NOMO-1 treated with dmso at 0.1 percent for 144 hours (cell line): Measurements from ENCODE around the gene MTAP.

Experiments used
- DNase-seq: peaks from one replicate; lab custom pipeline; 2025; ENCODE audit not compliant: unreplicated experiment; lab: John Stamatoyannopoulos, UW

The MTAP gene

DNA sequence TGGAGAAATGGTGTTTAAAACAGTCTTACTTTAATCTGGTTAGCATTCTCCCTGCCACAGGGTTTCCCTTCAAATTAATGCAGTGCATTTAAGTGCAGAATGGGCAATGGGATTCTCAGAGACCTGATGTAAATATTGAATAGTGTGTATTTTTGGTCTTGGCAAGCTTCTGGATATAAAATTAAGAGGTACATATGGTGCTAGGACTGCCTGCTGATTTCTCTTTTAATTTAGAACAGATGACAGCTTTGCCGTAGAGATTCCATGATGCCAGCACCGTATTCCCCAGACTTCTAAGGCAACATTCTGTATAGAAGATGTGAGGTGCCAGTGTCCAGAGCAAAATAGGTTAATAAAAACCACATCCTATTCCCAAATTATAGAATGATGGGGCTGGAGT, 1.9 kb downstream of the MTAP start:
- DNase-seq = no peak

DNA sequence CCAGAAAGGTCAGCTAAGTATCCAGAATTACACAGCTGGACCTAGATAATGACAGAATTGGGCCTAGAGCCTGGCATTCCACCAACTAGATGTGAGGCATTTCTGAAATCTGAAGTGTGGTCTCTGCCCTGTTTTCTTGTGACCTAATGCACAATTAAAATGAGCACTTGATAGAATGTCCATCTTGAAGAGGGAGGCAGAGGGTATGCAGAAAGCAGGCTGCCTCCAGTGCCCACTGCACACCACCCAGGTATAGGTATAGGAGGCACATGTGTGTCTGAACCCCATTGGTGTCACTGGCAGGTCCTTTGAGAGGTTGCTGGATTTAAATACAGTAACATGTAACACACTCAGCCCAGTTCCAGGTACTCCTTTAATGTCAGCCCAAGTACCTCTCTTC, 2.4 kb downstream of the MTAP start:
- DNase-seq = no peak

DNA sequence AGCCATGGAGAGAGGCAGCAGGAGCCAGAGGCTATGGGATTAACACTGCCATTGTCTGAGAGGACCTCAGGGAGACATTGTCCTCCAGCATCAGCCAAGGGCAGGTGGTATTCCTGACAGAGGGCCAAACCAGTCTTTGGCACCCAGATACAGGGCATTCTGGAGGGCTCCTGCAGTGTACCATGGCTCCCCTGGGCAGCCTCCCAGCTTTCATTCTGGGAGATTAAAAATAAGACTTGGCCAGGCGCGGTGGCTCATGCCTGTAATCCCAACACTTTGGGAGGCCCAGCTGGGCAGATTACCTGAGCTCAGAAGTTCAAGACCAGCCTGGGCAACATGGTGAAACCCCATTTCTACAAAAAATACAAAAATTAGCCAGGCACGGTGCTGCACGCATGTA, 4.2 kb downstream of the MTAP start:
- no peak for DNase-seq

DNA sequence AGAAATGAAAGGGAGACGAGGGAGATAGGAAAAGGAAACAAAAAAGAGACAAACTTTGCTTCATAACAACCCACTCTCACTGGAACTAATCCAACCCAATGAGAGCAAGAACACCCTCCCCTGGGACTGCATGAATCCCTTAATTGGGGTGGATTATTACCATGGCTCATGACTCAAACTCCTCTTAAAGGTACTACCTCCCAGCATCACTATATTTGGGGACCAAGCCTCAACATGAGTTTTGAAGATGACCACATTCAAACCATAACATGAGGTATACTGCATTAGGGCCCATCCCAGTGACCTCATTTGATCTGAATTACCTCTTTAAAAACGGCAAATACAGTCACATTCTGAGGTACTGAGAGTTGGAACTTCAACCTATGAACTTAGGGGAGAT, 8.0 kb downstream of the MTAP start:
- DNase-seq = no peak

DNA sequence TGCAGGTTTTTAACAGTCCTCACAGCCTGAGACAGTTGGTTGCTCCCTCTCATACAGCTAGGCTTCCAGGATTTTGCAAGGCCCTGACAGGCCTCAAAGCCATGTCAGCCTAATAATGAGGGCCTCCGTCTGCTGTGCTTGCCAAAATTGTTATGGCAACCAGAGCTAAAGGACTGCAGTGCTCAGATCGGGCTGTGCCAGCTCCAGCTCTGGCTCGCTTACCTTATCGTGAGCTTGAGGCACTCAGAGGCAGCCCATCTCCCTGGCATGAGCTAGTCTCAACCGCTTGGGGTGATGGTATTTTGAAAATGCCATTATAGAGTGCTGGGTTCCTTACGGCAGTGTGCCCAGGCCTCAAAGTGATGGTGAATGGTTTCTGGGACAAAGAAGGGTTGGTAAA, 8.4 kb downstream of the MTAP start:
- no peak for DNase-seq

DNA sequence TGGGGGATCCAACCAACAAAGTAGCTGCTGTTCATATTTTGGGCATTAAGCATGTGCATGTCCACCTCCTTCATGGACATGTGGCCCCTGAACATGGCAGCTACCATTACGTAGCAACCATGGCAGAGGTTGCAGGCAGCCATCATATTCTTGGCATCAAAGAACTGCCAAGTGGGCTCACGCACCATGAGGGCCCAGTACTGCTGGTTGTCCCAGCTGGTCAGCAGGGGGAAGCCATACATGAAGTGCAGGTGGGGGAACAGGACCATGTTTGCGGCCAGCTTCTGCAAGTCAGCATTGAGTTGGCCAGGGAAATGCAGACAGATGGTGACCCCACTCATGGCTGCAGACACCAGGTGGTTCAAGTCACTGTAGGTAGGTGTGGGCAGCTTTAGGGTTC, 9.5 kb downstream of the MTAP start:
- no peak for DNase-seq

DNA sequence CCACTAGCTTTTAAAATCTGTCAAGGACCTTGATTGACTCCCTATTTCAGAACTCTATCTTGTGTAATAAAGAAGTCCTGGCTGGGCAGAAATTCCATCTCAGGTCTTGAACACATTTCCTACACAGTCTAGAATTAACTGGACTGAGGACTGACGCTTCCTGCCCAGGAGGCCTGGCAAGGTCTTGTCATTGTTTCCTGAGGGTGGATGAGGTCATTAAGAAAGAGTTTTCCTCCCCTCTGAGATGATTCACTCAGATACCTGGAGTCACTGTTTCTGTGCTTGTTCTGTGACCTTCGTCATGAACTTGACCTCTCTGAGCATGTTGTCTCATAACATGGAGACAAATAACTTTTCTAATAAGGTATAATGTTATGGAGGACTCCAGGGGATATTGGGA, 10.0 kb downstream of the MTAP start:
- no peak for DNase-seq

DNA sequence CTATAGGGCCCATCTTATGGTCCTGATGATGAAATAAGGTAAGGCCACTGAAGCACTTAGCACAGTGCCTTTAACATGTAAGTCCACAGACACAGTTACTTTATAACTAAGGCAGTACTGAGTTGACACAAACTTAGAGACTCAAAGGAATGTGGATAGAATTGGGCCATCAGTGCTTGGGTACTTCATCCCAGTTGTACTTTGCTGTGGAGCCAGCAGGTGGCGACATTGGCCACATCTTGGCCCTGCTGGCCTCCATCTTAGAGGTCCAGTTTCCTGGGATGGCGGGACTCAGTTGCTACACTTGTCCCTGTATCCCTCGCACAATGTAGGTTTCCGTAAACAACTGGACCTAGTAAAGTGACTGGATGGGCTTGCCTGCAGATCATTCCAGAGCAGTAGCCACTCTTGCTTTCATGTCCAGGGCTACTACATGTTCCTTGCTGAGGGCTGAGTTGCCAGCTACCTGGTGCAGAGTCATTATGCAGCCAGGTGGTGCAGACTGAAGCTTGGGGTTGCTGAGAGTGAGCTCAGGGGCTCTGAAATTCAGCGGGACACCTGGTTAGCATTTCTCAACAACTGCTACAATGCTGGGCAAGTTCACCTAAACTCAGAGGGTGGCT, 10.6 kb downstream of the MTAP start:
- DNase-seq = no peak

DNA sequence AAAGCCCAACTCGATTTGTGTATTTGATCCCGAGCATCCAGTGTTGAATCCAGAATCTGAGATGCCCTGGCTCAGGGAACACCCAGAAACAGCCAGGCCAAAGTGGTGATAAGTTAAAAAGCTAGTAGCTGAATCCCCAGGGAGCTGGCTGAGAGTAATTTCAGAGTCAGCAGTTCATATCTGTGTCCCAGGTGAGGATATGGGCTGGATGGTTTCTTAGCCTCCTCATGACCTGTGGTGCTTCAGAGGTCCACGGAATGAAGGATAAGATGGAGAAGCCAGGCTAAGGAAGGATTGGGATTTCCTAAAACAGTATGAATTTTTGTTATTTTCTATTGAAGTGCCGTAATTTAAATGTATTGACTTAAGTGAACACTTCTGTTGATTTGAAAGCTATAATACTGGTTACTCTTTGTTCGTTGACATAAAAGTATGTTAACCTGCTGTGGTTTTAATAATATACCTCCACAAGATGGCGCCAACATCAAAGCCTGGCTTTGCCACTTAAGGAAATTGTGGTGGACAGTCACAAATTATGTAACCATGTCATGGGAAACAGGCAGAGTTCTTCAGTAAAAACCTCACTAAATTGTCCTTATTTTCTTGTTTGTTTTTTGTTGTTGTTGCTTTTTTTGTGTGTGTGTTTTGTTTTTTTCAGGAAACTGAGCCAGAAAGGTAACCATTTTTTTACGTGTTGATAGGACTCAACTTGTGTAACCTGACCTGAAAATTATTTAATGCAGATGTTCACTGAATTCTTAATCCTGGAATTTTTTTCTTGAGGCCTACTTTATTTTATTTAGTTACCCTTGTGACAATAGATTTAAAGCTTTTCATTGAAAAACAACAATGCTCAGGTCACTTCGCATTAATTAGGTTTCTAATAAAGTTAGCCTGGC, 11.4 kb downstream of the MTAP start:
- DNase-seq = no peak

DNA sequence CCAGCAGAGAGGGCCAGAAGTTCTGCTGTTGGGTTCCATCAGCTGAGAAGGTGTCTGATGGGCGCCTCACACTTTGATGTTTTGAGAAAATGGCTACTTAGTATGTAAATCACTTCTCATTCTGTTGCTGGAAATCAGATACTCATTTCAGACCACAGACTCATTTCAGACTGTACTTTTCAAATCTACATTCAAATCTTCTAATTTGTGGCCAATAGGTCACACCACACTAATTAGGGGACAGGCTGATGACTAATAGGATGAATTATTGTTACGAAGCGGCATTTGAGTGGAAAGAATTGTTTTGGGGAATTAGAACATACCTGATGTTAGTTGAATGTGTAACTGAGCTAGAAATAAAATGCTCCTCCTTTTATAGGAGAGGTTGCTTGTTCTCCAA, 13.2 kb downstream of the MTAP start:
- no peak for DNase-seq

DNA sequence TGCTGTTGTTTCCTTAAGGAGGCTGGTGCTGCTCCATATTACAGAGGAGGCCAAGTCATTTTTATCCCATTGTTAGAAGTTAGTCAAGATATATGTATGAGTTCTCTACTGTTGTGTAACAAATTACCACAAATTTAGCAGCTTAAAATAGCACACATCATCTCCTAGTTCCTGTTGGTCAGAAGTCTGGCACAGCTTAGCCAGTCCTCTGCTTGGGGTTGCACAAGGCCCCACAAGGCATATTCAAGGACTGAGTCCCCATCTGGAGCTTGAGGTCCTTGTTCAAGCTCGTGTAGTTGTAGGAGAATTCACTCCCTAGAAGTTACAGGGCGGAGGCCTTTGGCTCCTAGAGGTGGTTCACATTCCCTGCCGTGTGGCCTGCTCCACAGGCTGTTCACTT, 14.7 kb downstream of the MTAP start:
- DNase-seq = no peak

DNA sequence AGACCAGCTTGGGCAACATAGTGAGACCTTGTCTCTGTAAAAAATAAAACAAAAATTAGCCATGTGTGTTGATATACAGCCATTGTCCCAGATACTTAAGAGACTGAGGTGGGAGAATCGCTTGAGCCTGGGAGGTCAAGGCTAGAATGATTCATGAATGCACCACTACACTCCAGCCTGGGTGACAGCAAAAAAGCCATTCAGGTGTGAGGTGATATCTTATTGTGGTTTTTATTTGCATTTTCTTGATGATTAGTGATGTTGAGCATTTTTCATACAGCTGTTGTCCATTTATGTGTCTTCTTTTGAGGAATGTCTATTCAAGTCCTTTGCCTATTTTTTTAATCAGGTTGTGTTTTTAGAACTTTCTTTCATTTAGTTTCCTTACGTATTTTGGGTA, 23.2 kb downstream of the MTAP start:
- no peak for DNase-seq

DNA sequence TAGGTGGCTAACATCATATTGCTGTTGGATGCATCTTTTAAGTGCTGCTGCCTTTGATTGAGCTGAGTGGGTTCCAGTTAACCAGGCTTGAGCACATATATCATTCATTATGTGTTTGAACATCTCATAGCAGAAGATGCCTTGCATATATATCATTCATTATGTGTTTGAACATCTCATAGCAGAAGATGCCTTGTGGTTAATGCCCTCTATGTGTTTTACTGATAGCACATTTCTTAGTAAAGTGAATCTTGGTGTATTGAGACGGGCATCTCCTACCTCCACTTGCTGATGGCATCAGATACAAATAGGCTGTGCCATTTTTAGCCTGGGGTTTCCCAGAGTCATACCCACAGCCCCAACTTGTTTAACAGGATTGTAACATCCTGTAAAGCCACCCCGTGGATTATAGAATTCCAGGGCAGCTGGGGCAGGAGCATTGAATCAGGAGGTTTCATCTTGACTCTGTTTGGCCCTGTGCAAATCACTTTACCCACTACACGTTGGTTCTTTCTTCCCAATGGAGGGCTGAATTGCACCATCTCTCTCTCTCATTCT, 26.5 kb downstream of the MTAP start:
- DNase-seq = no peak

DNA sequence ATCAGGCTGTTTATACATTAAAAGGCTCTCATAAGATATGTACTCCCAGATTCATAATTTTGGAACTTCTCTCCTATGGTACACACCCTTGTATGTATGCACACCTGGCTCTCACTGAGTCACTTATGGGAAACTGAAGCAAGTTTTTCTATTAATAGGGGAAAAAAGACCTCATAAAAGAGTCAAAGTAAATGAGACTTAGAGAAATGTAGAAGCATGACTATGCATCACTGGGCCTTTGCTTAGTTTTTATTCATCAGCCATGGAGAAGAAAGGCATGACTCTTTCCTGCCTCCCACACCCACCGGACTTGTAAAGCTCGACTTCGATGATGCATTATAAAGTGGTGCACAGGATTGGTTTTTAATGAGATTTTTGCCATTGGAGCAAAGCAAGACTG, 28.2 kb downstream of the MTAP start:
- DNase-seq = no peak

DNA sequence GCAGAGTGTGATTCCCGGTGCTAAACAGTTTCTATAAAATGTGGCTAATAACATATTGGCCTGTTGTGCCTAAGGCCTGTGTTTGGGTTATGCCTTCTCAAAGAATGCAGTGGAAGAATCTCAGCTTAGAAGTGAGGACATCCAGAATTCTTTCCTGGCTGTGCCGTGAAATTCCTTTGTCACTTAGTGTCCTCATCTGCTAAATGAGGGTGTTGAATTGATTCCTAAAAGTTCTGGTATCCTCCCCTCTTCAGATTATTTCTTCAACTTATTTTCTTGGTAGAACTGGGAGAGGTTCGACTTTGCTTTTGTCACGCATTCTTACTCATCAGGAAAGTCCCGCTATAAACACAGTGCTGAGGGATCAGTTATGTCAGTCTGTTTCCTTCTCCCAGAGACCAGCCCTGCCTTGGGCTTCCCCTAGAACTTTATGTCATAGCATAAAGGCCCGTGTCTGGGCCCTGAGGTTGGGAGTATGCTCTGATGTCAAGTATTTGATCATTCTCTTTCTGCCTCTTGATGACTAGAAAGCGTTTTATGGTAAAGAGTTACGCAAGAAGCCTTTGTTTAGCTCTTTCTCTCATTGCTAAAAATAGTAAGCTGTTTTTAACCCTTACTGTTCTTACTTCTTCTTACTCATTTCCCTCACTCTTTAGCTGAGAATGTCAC, 29.5 kb downstream of the MTAP start:
- no peak for DNase-seq

DNA sequence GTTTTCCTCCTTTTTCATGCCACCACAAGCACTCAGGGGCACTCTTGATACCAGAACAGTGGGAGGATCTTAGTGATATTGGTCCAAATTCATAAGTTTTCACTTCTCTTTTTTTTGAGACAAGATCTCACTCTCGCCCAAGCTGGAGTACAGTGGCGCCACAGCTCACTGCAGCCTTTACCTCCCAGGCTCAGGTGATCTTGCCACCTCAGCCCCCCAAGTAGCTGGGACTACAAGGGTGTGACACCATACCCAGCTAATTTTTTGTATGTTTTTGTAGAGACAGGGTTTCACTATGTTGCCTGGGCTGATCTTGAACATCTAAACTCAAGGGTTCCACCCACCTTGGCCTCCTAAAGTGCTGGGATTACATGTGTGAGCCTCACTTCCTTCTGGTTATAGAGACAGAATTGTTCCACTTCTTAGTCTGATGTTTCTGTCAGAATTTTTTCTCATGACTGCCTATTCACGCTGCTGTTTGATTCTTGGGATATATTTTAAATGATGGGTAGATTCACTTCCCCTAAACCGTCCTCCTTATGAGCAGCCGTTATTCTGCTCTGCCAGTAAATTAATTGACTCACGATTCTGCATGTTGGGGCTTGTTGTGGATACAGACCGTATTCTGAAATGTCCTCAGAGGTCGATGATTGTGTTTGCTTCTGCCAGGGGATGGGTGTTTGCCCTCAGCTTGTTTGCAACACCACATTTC, 30.8 kb downstream of the MTAP start:
- no peak for DNase-seq

DNA sequence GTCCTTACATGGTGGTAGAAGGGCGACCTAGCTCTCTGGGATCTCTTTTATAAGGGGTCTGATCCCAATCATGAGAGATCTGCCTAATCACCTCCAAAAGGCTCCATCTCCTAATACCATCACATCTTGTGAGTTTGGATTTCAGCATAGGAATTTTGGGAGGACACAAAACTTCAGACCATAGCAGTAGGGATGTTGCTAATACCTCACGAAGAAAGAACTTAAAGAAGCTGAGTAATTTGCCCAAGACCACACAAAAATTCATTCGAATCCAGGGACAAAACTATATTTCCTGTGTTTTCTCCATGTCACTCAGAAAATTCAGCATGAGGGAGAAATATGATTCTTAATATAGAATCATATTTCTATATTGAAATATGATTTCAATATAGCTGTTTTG, 32.7 kb downstream of the MTAP start:
- DNase-seq = no peak

DNA sequence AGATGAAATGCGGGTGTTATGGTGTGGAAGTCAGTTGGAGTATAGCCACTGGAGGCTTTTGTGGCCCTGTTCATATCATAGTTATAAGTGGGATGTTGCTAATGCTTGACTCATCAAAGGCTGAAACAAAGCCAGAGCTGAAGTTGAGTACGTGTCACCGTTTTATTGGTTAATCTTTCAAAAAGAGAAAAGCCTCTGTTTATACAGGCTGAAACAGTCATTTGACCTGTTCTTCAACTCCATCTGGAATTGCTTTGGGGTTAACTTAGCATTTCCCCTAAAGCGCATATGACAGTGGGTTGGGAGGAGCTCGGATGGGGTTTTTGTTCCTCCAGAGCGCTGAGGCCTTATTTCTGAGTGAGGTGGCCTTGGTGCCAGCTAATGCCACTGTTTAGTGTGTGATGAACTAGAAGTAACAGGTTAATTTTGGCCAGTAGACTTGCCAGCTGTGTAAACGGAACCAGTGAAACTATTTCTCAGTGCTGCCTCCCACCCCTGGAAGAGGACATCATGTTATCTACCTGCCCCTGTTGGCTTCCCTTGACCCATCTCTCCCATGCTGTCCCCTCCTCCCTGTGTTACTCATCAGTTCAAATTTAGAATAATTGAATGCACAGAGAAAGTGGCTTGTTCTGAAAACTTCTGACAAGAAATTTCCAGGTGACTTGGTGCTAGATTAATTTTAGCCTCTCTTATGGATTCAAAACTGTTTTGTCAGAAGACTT, 34.2 kb downstream of the MTAP start:
- DNase-seq = no peak

DNA sequence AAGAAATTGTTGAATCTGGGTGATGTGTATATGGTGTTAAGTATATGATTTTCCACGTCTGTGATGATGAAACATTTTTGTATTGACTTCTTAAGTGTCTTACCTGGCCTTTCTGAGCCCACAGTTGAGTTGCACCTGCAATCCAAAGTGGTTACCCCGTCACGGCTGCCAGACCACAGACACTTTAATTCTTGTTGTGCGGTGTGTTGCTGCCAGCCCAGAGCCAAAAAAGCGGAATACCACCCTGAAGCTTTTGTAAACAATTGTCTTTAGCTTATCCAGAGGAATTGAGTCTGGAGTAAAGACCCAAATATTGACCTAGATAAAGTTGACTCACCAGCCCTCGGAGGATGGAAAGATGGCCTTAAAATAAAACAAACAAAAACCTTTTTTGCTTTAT, 35.1 kb downstream of the MTAP start:
- DNase-seq = no peak

DNA sequence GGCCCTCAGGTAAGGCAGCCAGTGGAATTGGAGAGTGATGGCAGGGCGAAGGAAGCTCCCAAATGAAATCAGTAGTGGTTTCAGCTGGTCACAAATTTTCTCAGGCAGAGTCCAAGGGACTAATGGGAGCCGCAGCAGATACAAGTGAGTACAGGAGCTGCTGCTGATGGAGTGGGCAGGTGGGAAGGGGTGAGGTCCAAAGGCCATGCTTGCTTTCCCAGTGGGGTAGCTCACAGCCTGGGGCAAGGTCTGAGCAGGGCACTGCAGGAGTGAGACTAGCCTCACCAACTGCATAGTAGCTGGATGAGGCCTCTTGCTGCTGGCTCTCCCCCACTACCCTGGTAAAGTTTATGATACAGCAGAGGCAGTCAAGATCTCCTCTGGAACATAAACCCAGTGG, 38.2 kb downstream of the MTAP start:
- no peak for DNase-seq

DNA sequence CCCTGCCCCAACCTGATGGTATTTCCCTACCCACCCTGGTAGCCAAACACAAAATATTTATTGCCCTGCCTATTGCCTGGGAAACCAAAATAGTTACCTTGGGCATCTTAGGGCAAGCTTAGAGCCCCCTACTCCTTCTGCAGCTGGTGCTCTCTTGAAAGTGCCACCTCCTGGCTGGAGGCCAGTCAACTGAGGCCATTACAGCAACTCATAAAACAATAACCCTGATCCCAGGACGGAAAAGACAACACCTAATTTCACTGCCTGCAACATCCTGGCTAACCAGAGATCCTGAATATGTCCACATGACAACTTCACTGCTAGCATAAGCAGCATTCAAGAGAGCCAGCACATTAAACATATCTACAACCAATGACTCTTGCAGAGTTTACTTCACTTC, 38.7 kb downstream of the MTAP start:
- no peak for DNase-seq
